ENCODE data around the gene EBF3. TPM values are rescaled to one million over a fixed set of nuclear protein-coding genes. Genes with fewer than 3 reads are reported as not detected.

The EBF3 gene
- total RNA-seq, 1 experiment from 2014 or later = not detected

- Histone ChIP-seq H2AFZ (no peak overlapping the region), H3K79me2 (ENCODE audit: low read depth) (no peaks in the 10 kb centered on the region), H4K20me1 (ENCODE audit: insufficient read depth) (no peaks in the 10 kb centered on the region), H3K9me2 (ENCODE audit: insufficient read depth) (no peaks in the 10 kb centered on the region), H3K4me2 (no peak overlapping the region), H3K27me3 (ENCODE audit: insufficient read depth, low read depth) (no peaks in the 10 kb centered on the region), H3K4me1 (replicated peaks; ENCODE audit: insufficient read depth) (no peaks in the 10 kb centered on the region), H3F3A (ENCODE audit: insufficient read depth, low read depth) (no peaks in the 10 kb centered on the region), H3K9me3 (ENCODE audit: insufficient read depth, low read depth) (no peaks in the 10 kb centered on the region), H3K4me3 (no peak overlapping the region), H3K36me3 (ENCODE audit: low read depth) (no peaks in the 10 kb centered on the region), H3K27ac (no peak overlapping the region)
- no TSS peak for BruUV-seq (replicated peaks)
- no peak for TF ChIP-seq CTCF (conservative IDR thresholded peaks at IDR 0.05)
- no peak for TF ChIP-seq EZH2 (IDR thresholded peaks at IDR 0.05; ENCODE audit: low read depth)
- intact Hi-C loops (cut with micrococcal nuclease; ENCODE audit: unreplicated experiment) = no loop called here
- no peak for DNase-seq
- CTCF ChIA-PET = no interaction called here
- POLR2A ChIA-PET (ENCODE audit: unreplicated experiment) = no interaction called here
These were observed 48.1 kb upstream of the EBF3 start for GRCh38 chr10:130012129-130012528.

GRCh38 chr10:130010653-130011052 is 46.6 kb upstream of the EBF3 start:
- ChIA-PET CTCF (no interaction called here), POLR2A (ENCODE audit: unreplicated experiment) (no interaction called here)
- no peaks in the 10 kb centered on the region for H3K9me2 ChIP-seq (ENCODE audit: insufficient read depth)
- H3K79me2 ChIP-seq (ENCODE audit: low read depth) = no peaks in the 10 kb centered on the region
- no peak overlapping the region for H3K27ac ChIP-seq
- no peak overlapping the region for H2AFZ ChIP-seq
- no peaks in the 10 kb centered on the region for H3K4me1 ChIP-seq (replicated peaks; ENCODE audit: insufficient read depth)
- no peaks in the 10 kb centered on the region for H3K36me3 ChIP-seq (ENCODE audit: low read depth)
- intact Hi-C loops (cut with micrococcal nuclease; ENCODE audit: unreplicated experiment) = no loop called here
- no peak overlapping the region for H3K4me2 ChIP-seq
- TF ChIP-seq CTCF (conservative IDR thresholded peaks at IDR 0.05) (no peak), EZH2 (IDR thresholded peaks at IDR 0.05; ENCODE audit: low read depth) (no peak)
- H3K4me3 ChIP-seq = no peak overlapping the region
- H3K27me3 ChIP-seq (ENCODE audit: insufficient read depth, low read depth) = no peaks in the 10 kb centered on the region
- H4K20me1 ChIP-seq (ENCODE audit: insufficient read depth) = no peaks in the 10 kb centered on the region
- H3K9me3 ChIP-seq (ENCODE audit: insufficient read depth, low read depth) = no peaks in the 10 kb centered on the region
- H3F3A ChIP-seq (ENCODE audit: insufficient read depth, low read depth) = no peaks in the 10 kb centered on the region
- no peak for DNase-seq
- no TSS peak for BruUV-seq (replicated peaks)

DNA sequence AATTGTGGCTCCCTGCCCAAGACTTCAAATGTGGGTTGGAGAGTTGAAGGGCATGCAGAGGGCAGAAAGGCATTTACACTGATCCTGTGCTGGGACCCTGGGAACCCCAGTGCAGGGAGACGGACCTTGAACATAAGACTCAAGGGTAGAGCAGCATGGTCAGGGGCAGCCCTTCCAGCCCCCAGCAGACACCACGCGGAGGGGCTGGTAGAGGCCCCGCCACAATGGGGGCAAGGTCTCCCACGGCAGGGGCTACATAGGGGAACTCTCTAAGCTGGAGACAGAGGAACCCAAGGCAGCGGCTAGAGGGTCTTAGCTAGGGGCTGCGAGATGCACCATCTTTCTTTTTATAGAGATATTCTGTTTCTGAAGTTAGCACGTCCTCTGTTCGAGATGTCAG is 45.2 kb upstream of the EBF3 start:
- POLR2A ChIA-PET (ENCODE audit: unreplicated experiment) = no interaction called here
- H3F3A ChIP-seq (ENCODE audit: insufficient read depth, low read depth) = no peaks in the 10 kb centered on the region
- TF ChIP-seq CTCF (conservative IDR thresholded peaks at IDR 0.05) (no peak), EZH2 (IDR thresholded peaks at IDR 0.05; ENCODE audit: low read depth) (no peak)
- H3K27ac ChIP-seq = no peak overlapping the region
- H2AFZ ChIP-seq = no peak overlapping the region
- no peaks in the 10 kb centered on the region for H3K79me2 ChIP-seq (ENCODE audit: low read depth)
- CTCF ChIA-PET = no interaction called here
- H3K4me3 ChIP-seq = no peak overlapping the region
- H3K36me3 ChIP-seq (ENCODE audit: low read depth) = no peaks in the 10 kb centered on the region
- no peak overlapping the region for H3K4me2 ChIP-seq
- no peaks in the 10 kb centered on the region for H3K4me1 ChIP-seq (replicated peaks; ENCODE audit: insufficient read depth)
- DNase-seq = no peak
- no peaks in the 10 kb centered on the region for H3K9me3 ChIP-seq (ENCODE audit: insufficient read depth, low read depth)
- H3K9me2 ChIP-seq (ENCODE audit: insufficient read depth) = no peaks in the 10 kb centered on the region
- no TSS peak for BruUV-seq (replicated peaks)
- no peaks in the 10 kb centered on the region for H4K20me1 ChIP-seq (ENCODE audit: insufficient read depth)
- H3K27me3 ChIP-seq (ENCODE audit: insufficient read depth, low read depth) = no peaks in the 10 kb centered on the region
- intact Hi-C loops (cut with micrococcal nuclease; ENCODE audit: unreplicated experiment) = no loop called here

Data from PC-9 (cell line).